Mucosa of descending colon (tissue), 3 donors: ENCODE measurements around the gene UNC80. TPM values are rescaled to one million over a fixed set of nuclear protein-coding genes. Genes with fewer than 3 reads are reported as not detected.

Experiments used
- ATAC-seq: fragments of 200-7000 bp; cut with Tn5 transposase; one replicate; pipeline ENCODE4 v1.9.1; 2020; ENCODE audit warnings: mild to moderate bottlenecking, moderate library complexity
- DNase-seq, 3 donors: peaks; one replicate each; pipeline ENCODE4 v3.0.0-alpha.2; 2020
- H3K36me3 ChIP-seq: fragments of 200-600 bp; one replicate; pipeline ENCODE4 v1.8.0; 2021; ENCODE audit warnings: low read depth, mild to moderate bottlenecking
- H3K4me1 ChIP-seq: fragments of 200-600 bp; one replicate; pipeline ENCODE4 v1.8.0; 2021; ENCODE audit warnings: low read depth, mild to moderate bottlenecking
- H3K4me3 ChIP-seq: fragments of 200-600 bp; one replicate; pipeline ENCODE4 v1.8.0; 2021; ENCODE audit warnings: mild to moderate bottlenecking
- H3K9me3 ChIP-seq: fragments of 200-600 bp; one replicate; pipeline ENCODE4 v1.8.0; 2021; ENCODE audit warnings: mild to moderate bottlenecking
- CTCF ChIP-seq: fragments of 200-600 bp; IDR thresholded peaks from one replicate; pipeline ENCODE4 v1.8.0; 2022; ENCODE audit warnings: antibody characterized with exemption, mild to moderate bottlenecking
- intact Hi-C, 2 donors: fragments of 100-400 bp; cut with DNase I in 1 of 2; cut with micrococcal nuclease in 1 of 2; formaldehyde crosslinking; loops; one replicate each; pipeline versions ENCODE4 v1.11.0 to v1.11.1; 2022; cut with DNase I, micrococcal nuclease
- total RNA-seq, 3 donors: library from RNA; stranded (reverse); fragmentation: NEBNext Ultra II Directional in 2 of 3; extraction: Animal tissue kit (Norgen Biotek cat#: 25700) in 2 of 3; gene quantifications; one replicate each; pipeline versions ENCODE4 v1.2.1 to v1.2.4, GENCODE V29; 2021 to 2023
- donor health status: DM: no; HTN: no; CAD: no; lungs with moderate emphysema.
- donor health status: DM: no; HTN: no; CAD: no.
- donor health status: DM: no; HTN: yes; CAD: no.

Gene UNC80
- total RNA-seq, 3 donors from 2014 or later, result 0.09 to 1.6 (median 0.12) TPM

- intact Hi-C loops, result no loop called here
- no peaks in the 10 kb centered on the region for H3K4me1 ChIP-seq
- no peaks in the 10 kb centered on the region for H3K9me3 ChIP-seq
- H3K36me3 ChIP-seq, result no peaks in the 10 kb centered on the region
- no peak overlapping the region for H3K4me3 ChIP-seq
- no peak for TF ChIP-seq CTCF
- ATAC-seq, result no peak
- no peak for DNase-seq
These were observed 199.1 kb downstream of the UNC80 start for GRCh38 chr2:209970711-209971110.

GRCh38 chr2:209973328-209973727 is 201.7 kb downstream of the UNC80 start:
- Histone ChIP-seq H3K9me3 (no peaks in the 10 kb centered on the region), H3K36me3 (no peaks in the 10 kb centered on the region), H3K4me3 (no peak overlapping the region), H3K4me1 (no peaks in the 10 kb centered on the region)
- no peak for DNase-seq
- no peak for TF ChIP-seq CTCF
- intact Hi-C loops, result no loop called here
- ATAC-seq, result no peak

GRCh38 chr2:209974576-209974975 is 202.9 kb downstream of the UNC80 start:
- Histone ChIP-seq H3K4me3 (no peak overlapping the region), H3K4me1 (no peaks in the 10 kb centered on the region), H3K9me3 (no peaks in the 10 kb centered on the region), H3K36me3 (no peaks in the 10 kb centered on the region)
- TF ChIP-seq CTCF, result no peak
- intact Hi-C loops, result no loop called here
- DNase-seq (no peak), ATAC-seq (no peak)

GRCh38 chr2:209976698-209977385 is 205.2 kb downstream of the UNC80 start:
- no peak for TF ChIP-seq CTCF
- no peaks in the 10 kb centered on the region for H3K9me3 ChIP-seq
- no peak for DNase-seq
- H3K4me3 ChIP-seq, result no peak overlapping the region
- ATAC-seq, result no peak
- no peaks in the 10 kb centered on the region for H3K36me3 ChIP-seq
- intact Hi-C loops, result loop anchor here in 1 of 2 donors (5.0 kb wide), 1 partner anchor 220 kb away; no protein-coding TSS in a partner anchor
- H3K4me1 ChIP-seq, result no peaks in the 10 kb centered on the region

- DNase-seq (no peak), ATAC-seq (no peak)
- Histone ChIP-seq H3K9me3 (no peaks in the 10 kb centered on the region), H3K4me1 (no peaks in the 10 kb centered on the region), H3K36me3 (no peaks in the 10 kb centered on the region), H3K4me3 (no peak overlapping the region)
- intact Hi-C loops, result loop anchor here in 1 of 2 donors (5.0 kb wide), 1 partner anchor 220 kb away; no protein-coding TSS in a partner anchor
- no peak for TF ChIP-seq CTCF
These were observed 206.0 kb downstream of the UNC80 start for GRCh38 chr2:209977386-209978239.
